DND-41 (cell line): Measurements from ENCODE around the gene NUAK1.

ENCODE experiments used
- ATAC-seq: fragments of 200-7000 bp; cut with Tn5 transposase; 3 replicates; pipeline ENCODE4 v1.9.1; 2021; ENCODE audit warnings: low read depth; ENCODE audit not compliant: insufficient read depth
- DNase-seq: peaks from one replicate; pipeline ENCODE4 v3.0.0-alpha.2; 2020
- H2AFZ ChIP-seq: 2 replicates; pipeline ENCODE4 v1.6.0; 2012; ENCODE audit warnings: low read depth, low read length
- H3K27ac ChIP-seq: 2 replicates; pipeline ENCODE4 v1.5.1; 2012; ENCODE audit warnings: low read length, inconsistent platforms
- H3K27me3 ChIP-seq: fragments of 200-600 bp; sonication (generic); 2 replicates; pipeline ENCODE4 v1.6.0; 2012; ENCODE audit warnings: low read length, mild to moderate bottlenecking, inconsistent platforms; ENCODE audit not compliant: insufficient read depth, poor library complexity
- H3K36me3 ChIP-seq: 2 replicates; pipeline ENCODE4 v1.5.1; 2012; ENCODE audit warnings: low read length, inconsistent platforms; ENCODE audit not compliant: insufficient read depth
- H3K4me1 ChIP-seq: 2 replicates; pipeline ENCODE4 v1.5.1; 2012; ENCODE audit warnings: mild to moderate bottlenecking, low read length; ENCODE audit not compliant: insufficient read depth
- H3K4me2 ChIP-seq: 2 replicates; pipeline ENCODE4 v1.6.0; 2012; ENCODE audit warnings: mild to moderate bottlenecking, moderate library complexity, low read length, inconsistent platforms; ENCODE audit not compliant: insufficient read depth
- H3K4me3 ChIP-seq, 2 experiments: fragments of 200-600 bp in 1 of 2; shearing (Covaris generic) in 1 of 2; 2 replicates each; pipeline ENCODE4 v1.5.1; 2012 to 2016; ENCODE audit warnings: inconsistent platforms in 2 of 2, low read length in 2 of 2, mild to moderate bottlenecking in 2 of 2, low read depth in 1 of 2, moderate library complexity in 1 of 2
- H3K79me2 ChIP-seq: 2 replicates; pipeline ENCODE4 v1.6.0; 2012; ENCODE audit warnings: low read length, inconsistent platforms; ENCODE audit not compliant: insufficient read depth
- H3K9ac ChIP-seq: 2 replicates; pipeline ENCODE4 v1.6.0; 2012; ENCODE audit warnings: low read depth, mild to moderate bottlenecking, inconsistent platforms, low read length, moderate library complexity
- H3K9me3 ChIP-seq: 2 replicates; pipeline ENCODE4 v1.5.1; 2012; ENCODE audit warnings: low read length, moderate library complexity, mild to moderate bottlenecking, inconsistent platforms; ENCODE audit not compliant: insufficient read depth, severe bottlenecking
- H4K20me1 ChIP-seq: 2 replicates; pipeline ENCODE4 v1.6.0; 2012; ENCODE audit warnings: low read length; ENCODE audit not compliant: insufficient read depth
- EZH2 ChIP-seq: IDR thresholded peaks from 3 replicates; pipeline ENCODE4 v1.6.1; 2012; ENCODE audit warnings: borderline replicate concordance, low read depth, mild to moderate bottlenecking, moderate library complexity, low read length, inconsistent platforms; ENCODE audit not compliant: severe bottlenecking
- TF ChIP-seq, protein P1 (sequence below): IDR thresholded peaks from 2 replicates; pipeline ENCODE4 v1.5.1; 2012; ENCODE audit warnings: borderline replicate concordance, low read length, moderate library complexity, mild to moderate bottlenecking; ENCODE audit not compliant: poor library complexity, severe bottlenecking; ENCODE audit errors: extremely low read depth

NUAK1 gene

DNA sequence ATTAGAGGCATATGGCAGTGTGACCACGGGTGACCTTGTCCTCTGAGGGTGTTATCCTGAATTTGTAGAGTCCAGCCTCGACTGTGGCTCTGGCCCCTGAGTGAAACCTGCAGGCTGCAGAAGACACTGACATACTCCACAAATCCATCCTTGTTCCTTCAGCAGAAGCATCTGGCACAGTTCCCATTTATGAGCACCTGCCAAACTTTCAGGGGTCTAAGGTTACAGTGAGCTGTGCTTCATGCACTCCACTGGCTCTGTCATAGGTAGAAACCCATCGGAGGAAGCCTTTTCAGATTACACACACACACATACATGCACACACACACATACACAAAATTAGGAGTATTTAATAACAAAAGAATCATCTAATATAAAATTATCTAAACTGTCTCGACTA lies 13.6 kb upstream of the NUAK1 start:
- Histone ChIP-seq H3K4me3 (no peak overlapping the region), H3K27me3 (peaks cover 5% of the 10 kb centered on the region), H3K27ac (no peak overlapping the region), H3K36me3 (no peaks in the 10 kb centered on the region), H3K9me3 (no peaks in the 10 kb centered on the region), H3K79me2 (no peaks in the 10 kb centered on the region), H4K20me1 (no peaks in the 10 kb centered on the region), H2AFZ (no peak overlapping the region), H3K9ac (no peak overlapping the region), H3K4me2 (no peak overlapping the region), H3K4me1 (no peaks in the 10 kb centered on the region)
- ATAC-seq (no peak), DNase-seq (no peak)
- no peak for TF ChIP-seq EZH2
- TF ChIP-seq, protein P1, sequence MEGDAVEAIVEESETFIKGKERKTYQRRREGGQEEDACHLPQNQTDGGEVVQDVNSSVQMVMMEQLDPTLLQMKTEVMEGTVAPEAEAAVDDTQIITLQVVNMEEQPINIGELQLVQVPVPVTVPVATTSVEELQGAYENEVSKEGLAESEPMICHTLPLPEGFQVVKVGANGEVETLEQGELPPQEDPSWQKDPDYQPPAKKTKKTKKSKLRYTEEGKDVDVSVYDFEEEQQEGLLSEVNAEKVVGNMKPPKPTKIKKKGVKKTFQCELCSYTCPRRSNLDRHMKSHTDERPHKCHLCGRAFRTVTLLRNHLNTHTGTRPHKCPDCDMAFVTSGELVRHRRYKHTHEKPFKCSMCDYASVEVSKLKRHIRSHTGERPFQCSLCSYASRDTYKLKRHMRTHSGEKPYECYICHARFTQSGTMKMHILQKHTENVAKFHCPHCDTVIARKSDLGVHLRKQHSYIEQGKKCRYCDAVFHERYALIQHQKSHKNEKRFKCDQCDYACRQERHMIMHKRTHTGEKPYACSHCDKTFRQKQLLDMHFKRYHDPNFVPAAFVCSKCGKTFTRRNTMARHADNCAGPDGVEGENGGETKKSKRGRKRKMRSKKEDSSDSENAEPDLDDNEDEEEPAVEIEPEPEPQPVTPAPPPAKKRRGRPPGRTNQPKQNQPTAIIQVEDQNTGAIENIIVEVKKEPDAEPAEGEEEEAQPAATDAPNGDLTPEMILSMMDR = no peak

DNA sequence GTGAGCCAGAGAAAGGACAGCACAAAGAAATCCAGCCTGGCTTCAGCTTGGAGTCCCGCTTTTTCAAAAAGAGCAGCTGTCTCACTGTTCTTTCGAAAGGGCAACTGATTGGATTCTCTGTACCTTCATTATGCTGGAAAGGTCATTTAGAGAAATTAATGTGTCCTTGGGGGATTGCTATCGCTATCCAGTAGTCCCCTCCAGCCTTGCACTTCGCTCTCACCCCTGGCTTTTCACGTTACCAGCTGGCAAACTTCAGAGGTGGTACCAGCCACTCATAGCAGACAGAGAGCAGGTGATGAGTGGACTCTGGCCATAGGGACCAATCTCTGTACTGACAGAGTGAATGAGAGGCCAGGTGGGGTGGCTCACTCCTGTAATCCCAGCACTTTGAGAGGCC lies 11.8 kb upstream of the NUAK1 start:
- no peak overlapping the region for H3K4me2 ChIP-seq
- TF ChIP-seq, protein P1 = no peak
- no peak for TF ChIP-seq EZH2

DNA sequence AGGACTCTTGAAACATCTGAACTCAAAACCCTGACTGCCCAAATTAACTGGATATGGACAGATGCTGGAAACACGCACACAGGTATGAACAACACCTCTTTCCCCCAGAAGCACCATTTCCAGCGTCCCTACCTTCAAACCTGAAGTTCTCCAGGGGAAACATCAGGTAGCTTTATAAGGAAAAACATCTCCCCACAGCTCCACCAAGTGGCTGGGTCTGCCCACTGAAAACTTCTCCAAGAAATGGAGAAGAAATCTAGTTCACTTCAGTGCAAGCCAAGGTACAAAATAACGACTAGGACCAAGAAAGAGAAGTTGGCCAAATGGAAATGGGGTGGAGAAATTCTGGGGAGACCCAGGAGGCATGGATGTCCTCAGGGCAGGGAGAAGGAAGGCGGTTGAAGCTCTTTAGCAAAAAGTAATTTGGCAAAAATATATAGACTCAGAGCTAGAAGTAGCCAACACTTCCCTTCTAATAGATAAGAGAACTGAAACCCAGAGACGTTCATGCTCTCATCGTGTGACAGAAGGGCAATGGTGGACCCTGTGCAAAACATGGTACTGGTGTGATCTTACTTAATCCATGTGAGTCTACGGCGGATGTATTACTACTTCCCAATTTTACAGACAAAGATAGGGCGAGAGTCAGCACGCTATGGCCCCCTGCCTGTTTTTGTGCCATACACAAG lies 10.5 kb upstream of the NUAK1 start:
- H3K9ac ChIP-seq = no peak overlapping the region
- DNase-seq = peak; percentile 10
- no peak overlapping the region for H2AFZ ChIP-seq
- no peaks in the 10 kb centered on the region for H4K20me1 ChIP-seq
- no peaks in the 10 kb centered on the region for H3K9me3 ChIP-seq
- H3K4me1 ChIP-seq = no peaks in the 10 kb centered on the region
- TF ChIP-seq, protein P1 = peak; percentile 57
- TF ChIP-seq EZH2 = no peak
- H3K36me3 ChIP-seq = no peaks in the 10 kb centered on the region
- no peaks in the 10 kb centered on the region for H3K79me2 ChIP-seq
- no peak for ATAC-seq
- no peak overlapping the region for H3K4me3 ChIP-seq
- H3K4me2 ChIP-seq = no peak overlapping the region
- H3K27me3 ChIP-seq = peaks cover 15% of the 10 kb centered on the region
- H3K27ac ChIP-seq = no peak overlapping the region

More for the DNA sequence above, 11.8 kb upstream of the NUAK1 start:
- no peak overlapping the region for H3K4me3 ChIP-seq
- no peaks in the 10 kb centered on the region for H3K79me2 ChIP-seq
- no peaks in the 10 kb centered on the region for H4K20me1 ChIP-seq
- ATAC-seq (no peak), DNase-seq (no peak)
- H3K4me1 ChIP-seq = no peaks in the 10 kb centered on the region
- H3K27me3 ChIP-seq = peaks cover 9% of the 10 kb centered on the region
- no peaks in the 10 kb centered on the region for H3K36me3 ChIP-seq
- H3K9ac ChIP-seq = no peak overlapping the region
- no peaks in the 10 kb centered on the region for H3K9me3 ChIP-seq
- no peak overlapping the region for H2AFZ ChIP-seq
- H3K27ac ChIP-seq = no peak overlapping the region

DNA sequence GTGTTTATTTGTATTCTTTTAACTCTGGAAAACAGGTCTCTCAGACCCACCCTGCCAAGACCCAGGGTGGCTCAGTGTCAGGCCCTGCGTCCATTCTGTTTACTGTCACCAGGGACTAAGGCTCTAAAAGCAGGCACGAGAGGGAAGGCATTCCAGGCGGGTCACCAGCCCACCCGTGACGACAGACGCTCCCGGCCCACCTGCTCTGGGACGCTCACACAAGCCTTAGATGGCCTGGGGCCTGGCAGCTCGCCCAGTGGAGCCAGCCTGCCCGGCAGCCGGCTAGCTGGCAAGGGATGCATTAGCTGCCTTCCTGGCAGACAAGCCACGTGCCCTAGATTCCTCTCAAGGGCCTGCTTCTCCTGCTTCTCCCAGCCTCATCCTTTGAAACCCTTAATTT lies 9.2 kb upstream of the NUAK1 start:
- Histone ChIP-seq H3K9ac (no peak overlapping the region), H4K20me1 (no peaks in the 10 kb centered on the region), H3K9me3 (no peaks in the 10 kb centered on the region), H3K27ac (no peak overlapping the region), H2AFZ (no peak overlapping the region), H3K36me3 (no peaks in the 10 kb centered on the region), H3K4me1 (no peaks in the 10 kb centered on the region), H3K27me3 (peaks cover 15% of the 10 kb centered on the region), H3K4me3 (no peak overlapping the region), H3K79me2 (no peaks in the 10 kb centered on the region), H3K4me2 (no peak overlapping the region)
- TF ChIP-seq EZH2 = no peak
- TF ChIP-seq, protein P1 = no peak
- ATAC-seq (no peak), DNase-seq (no peak)
